GM21529 (cell line): Measurements from ENCODE around the gene RCE1.

ENCODE experiments used
- ATAC-seq: cut with Tn5 transposase; IDR thresholded peaks from one replicate; pipeline ENCODE4 v1.9.1; 2021; ENCODE audit not compliant: unreplicated experiment

The RCE1 gene

GRCh38 chr11:66844496-66845142, 1.4 kb downstream of the RCE1 start:
- ATAC-seq = no peak

- ATAC-seq = no peak
These were observed 2.1 kb downstream of the RCE1 start for GRCh38 chr11:66845143-66845875.

GRCh38 chr11:66845876-66846212, 2.6 kb downstream of the RCE1 start:
- no peak for ATAC-seq

- no peak for ATAC-seq
These were observed 3.4 kb downstream of the RCE1 start for GRCh38 chr11:66846671-66847091.

- no peak for ATAC-seq
These were observed 4.4 kb downstream of the RCE1 start for GRCh38 chr11:66847461-66848232.

- no peak for ATAC-seq
These were observed 5.6 kb downstream of the RCE1 start for GRCh38 chr11:66848671-66849500.

GRCh38 chr11:66849501-66850234, 6.4 kb downstream of the RCE1 start:
- no peak for ATAC-seq

GRCh38 chr11:66850235-66850587, 7.0 kb downstream of the RCE1 start:
- ATAC-seq = no peak

GRCh38 chr11:66850588-66851238, 7.5 kb downstream of the RCE1 start:
- no peak for ATAC-seq

GRCh38 chr11:66851239-66851596, 8.0 kb downstream of the RCE1 start:
- no peak for ATAC-seq

GRCh38 chr11:66851698-66852465, 8.6 kb downstream of the RCE1 start:
- no peak for ATAC-seq

- ATAC-seq = no peak
These were observed 9.4 kb downstream of the RCE1 start for GRCh38 chr11:66852466-66853241.

GRCh38 chr11:66853242-66854229, 10.3 kb downstream of the RCE1 start:
- no peak for ATAC-seq

- no peak for ATAC-seq
These were observed 11.0 kb downstream of the RCE1 start for GRCh38 chr11:66854231-66854661.

- ATAC-seq = no peak
These were observed 11.5 kb downstream of the RCE1 start for GRCh38 chr11:66854729-66855211.

- peak; percentile 64 for ATAC-seq
These were observed 12.6 kb downstream of the RCE1 start for GRCh38 chr11:66855574-66856495.
